K562 (cell line): Measurements from ENCODE around the gene NPDC1. TPM values are rescaled to one million over a fixed set of nuclear protein-coding genes. Genes with fewer than 3 reads are reported as not detected.
A peak's percentile ranks its signal among the peaks of the same experiment; 100 is the strongest.

Experiments
- ATAC-seq: fragments of 200-7000 bp; cut with Tn5 transposase; 3 replicates; pipeline ENCODE4 v1.9.1; 2020; ENCODE audit warnings: moderate library complexity
- BruUV-seq: library from RNA; stranded (reverse); fragments of 400-500 nt; replicated peaks from 2 replicates; lab custom pipeline; 2021; lab: Mats Ljungman, UMichigan
- CTCF ChIA-PET: fragments of 300-600 bp; formaldehyde crosslinking; extraction: SDS; loops from one replicate; lab custom pipeline; 2021; ENCODE audit warnings: low intra/inter-chr PET ratio; lab: Yijun Ruan, JAX
- POLR2A ChIA-PET: fragments of 300-600, 350-650 bp; sonication (Branson Sonifier 250); formaldehyde crosslinking; extraction: SDS; loops from one replicate; lab custom pipeline; 2021; ENCODE audit warnings: antibody characterized with exemption, inconsistent platforms; lab: Yijun Ruan, JAX
- DNase-seq, 4 experiments: peaks; one replicate each; pipeline versions ENCODE4 v3.0.0 to v3.0.0-alpha.2; 2011 to 2018; ENCODE audit warnings: low spot score in 3 of 4, mixed read lengths in 3 of 4; ENCODE audit errors: extremely low read depth in 1 of 4
- FAIRE-seq: peaks from 2 replicates; lab custom pipeline; 2011; peaks lifted over from hg19 to GRCh38; lab: Jason Lieb, UNC
- H2AFZ ChIP-seq: 2 replicates; pipeline ENCODE4 v1.6.0; 2011; ENCODE audit warnings: low read depth, low read length, control low read depth, inconsistent platforms
- H3K27ac ChIP-seq: fragments of 200-600 bp; 3 replicates; pipeline ENCODE4 v1.8.0; 2011; ENCODE audit warnings: low read depth, mild to moderate bottlenecking, control low read depth, inconsistent platforms, low read length, moderate library complexity, mixed read lengths; ENCODE audit errors: extremely low read depth
- H3K27me3 ChIP-seq, 2 experiments: fragments of 300-600 bp in 1 of 2; 2 replicates in 1 of 2; 3 replicates in 1 of 2; pipeline versions ENCODE4 v1.6.0 to v1.8.0; 2011; ENCODE audit warnings: inconsistent platforms in 2 of 2, low read length in 2 of 2, mild to moderate bottlenecking in 1 of 2, mixed read lengths in 1 of 2, moderate library complexity in 1 of 2; ENCODE audit not compliant: control insufficient read depth in 2 of 2, insufficient read depth in 2 of 2
- H3K36me3 ChIP-seq: fragments of 300-600 bp; 3 replicates; pipeline ENCODE4 v1.8.0; 2011; ENCODE audit warnings: mild to moderate bottlenecking, low read length, inconsistent platforms; ENCODE audit not compliant: control insufficient read depth, insufficient read depth
- H3K4me1 ChIP-seq, 2 experiments: fragments of 200-600 bp in 1 of 2; replicated peaks in 1 of 2; 2 replicates in 1 of 2; 3 replicates in 1 of 2; pipeline versions ENCODE4 v1.5.1 to v1.8.0; 2011; ENCODE audit warnings: inconsistent platforms in 2 of 2, low read length in 2 of 2, mild to moderate bottlenecking in 1 of 2, mixed read lengths in 1 of 2, moderate library complexity in 1 of 2; ENCODE audit not compliant: control insufficient read depth in 2 of 2, insufficient read depth in 2 of 2
- H3K4me2 ChIP-seq: 2 replicates; pipeline ENCODE4 v1.6.1; 2011; ENCODE audit warnings: low read length, control low read depth, inconsistent platforms, mixed read lengths; ENCODE audit not compliant: insufficient read depth
- H3K4me3 ChIP-seq: fragments of 200-600 bp; sonication (generic), shearing (Covaris generic); 2 replicates; pipeline ENCODE4 v1.5.1; 2016; ENCODE audit warnings: control low read depth, inconsistent platforms
- H3K79me2 ChIP-seq: fragments of 200-600 bp; 3 replicates; pipeline ENCODE4 v1.8.0; 2011; ENCODE audit warnings: low read length, inconsistent platforms; ENCODE audit not compliant: control insufficient read depth, insufficient read depth
- H3K9ac ChIP-seq, 2 experiments: 2 replicates each; pipeline versions ENCODE4 v1.6.0 to v1.6.1; 2011; ENCODE audit warnings: low read depth in 2 of 2, low read length in 2 of 2, control low read depth in 1 of 2, inconsistent platforms in 1 of 2, mild to moderate bottlenecking in 1 of 2, mixed read lengths in 1 of 2; ENCODE audit not compliant: insufficient read depth in 1 of 2
- H3K9me1 ChIP-seq: one replicate; pipeline ENCODE4 v1.6.0; 2011; ENCODE audit warnings: inconsistent platforms, mild to moderate bottlenecking, low read length, moderate library complexity; ENCODE audit not compliant: control insufficient read depth, insufficient read depth
- H3K9me3 ChIP-seq: replicated peaks from 2 replicates; pipeline ENCODE4 v1.5.1; 2011; ENCODE audit warnings: low read depth, low read length, inconsistent platforms; ENCODE audit not compliant: control insufficient read depth, insufficient read depth
- H4K20me1 ChIP-seq: replicated peaks from 2 replicates; pipeline ENCODE4 v1.6.1; 2011; ENCODE audit warnings: low read length, inconsistent platforms, mixed read lengths; ENCODE audit not compliant: control insufficient read depth, insufficient read depth
- BRD4 ChIP-seq: fragments of 200-600 bp; sonication (generic); IDR thresholded peaks from 2 replicates; pipeline ENCODE4 v1.6.1; 2017; ENCODE audit warnings: inconsistent platforms
- E2F6 ChIP-seq, 2 experiments: IDR thresholded peaks; 2 replicates each; pipeline ENCODE4 v1.6.1; 2011; ENCODE audit warnings: borderline replicate concordance in 1 of 2, control low read depth in 1 of 2, low read depth in 1 of 2, low read length in 1 of 2, mild to moderate bottlenecking in 1 of 2, mixed read lengths in 1 of 2, moderate library complexity in 1 of 2; ENCODE audit not compliant: insufficient read depth in 1 of 2, insufficient read length in 1 of 2, poor library complexity in 1 of 2, severe bottlenecking in 1 of 2; ENCODE audit errors: extremely low read depth in 1 of 2
- ETV5 ChIP-seq: sonication (generic); formaldehyde crosslinking; IDR thresholded peaks from 2 replicates; pipeline ENCODE4 v1.4.0; 2020; ENCODE audit warnings: low read depth, mild to moderate bottlenecking, missing genetic modification reagents
- HES1 ChIP-seq: fragments of 450-650 bp; IDR thresholded peaks from 2 replicates; pipeline ENCODE4 v1.6.1; 2016; ENCODE audit warnings: low read depth, mild to moderate bottlenecking, moderate library complexity
- ZBTB34 ChIP-seq: fragments of 250-450 bp; sonication (Bioruptor Pico); IDR thresholded peaks from 2 replicates; pipeline ENCODE4 v1.8.0; 2021; ENCODE audit warnings: mild to moderate bottlenecking, moderate library complexity
- ZBTB5 ChIP-seq: fragments of 450-650 bp; IDR thresholded peaks from 2 replicates; pipeline ENCODE4 v1.6.1; 2017; ENCODE audit warnings: antibody characterized with exemption
- WGBS: fragments of 100-300 bp; shearing (Covaris generic); methylation state at CpG from one replicate; pipeline ENCODE4 v1.1.6; 2016; ENCODE audit warnings: low coverage, mixed read lengths; ENCODE audit not compliant: insufficient coverage; ENCODE audit errors: missing lambda C conversion rate; 5-methylcytosine and 5-hydroxymethylcytosine counted together
- in situ Hi-C: fragments of 300-500 bp; cut with MboI; formaldehyde crosslinking; loops from 4 replicates; pipeline ENCODE4 v1.15.0; 2018; ENCODE audit warnings: inconsistent platforms, mixed read lengths
- intact Hi-C: fragments of 100-400 bp; cut with micrococcal nuclease; formaldehyde crosslinking; loops from 2 replicates; pipeline ENCODE4 v1.14.2; 2022
- polyA plus RNA-seq, 8 experiments: library from polyadenylated mRNA; depleted of rRNA in 4 of 8; stranded (reverse) in 5 of 8; unstranded in 3 of 8; fragments of >200 nt; fragmentation: Nextera tagmentation in 2 of 8; fragmentation: Illumina TruSeq in 1 of 8; extraction: Ambion mirVana in 2 of 8; extraction: Trizol in 1 of 8; gene quantifications; 2 replicates each; pipeline versions ENCODE4 v1.2.1 to v1.2.3, GENCODE V29; 2011 to 2014; ENCODE audit warnings: inconsistent platforms in 1 of 8, missing spikeins in 1 of 8
- total RNA-seq, 7 experiments: library from RNA; depleted of rRNA in 6 of 7; stranded (reverse); fragments of >200 nt in 6 of 7; fragmentation: Illumina TruSeq in 2 of 7; extraction: Trizol in 2 of 7; gene quantifications; 2 replicates each; pipeline versions ENCODE4 v1.2.1 to v1.2.3, GENCODE V29; 2011 to 2021; ENCODE audit warnings: low replicate concordance in 1 of 7
- TF ChIP-seq, protein P1 (sequence below): fragments of 250-450 bp; sonication (Bioruptor Pico); IDR thresholded peaks from 2 replicates; pipeline ENCODE4 v1.8.0; 2022; ENCODE audit warnings: inconsistent platforms
- TF ChIP-seq, protein P2 (sequence below): sonication (generic); formaldehyde crosslinking; IDR thresholded peaks from 2 replicates; pipeline ENCODE4 v1.8.0; 2022; ENCODE audit warnings: missing genetic modification reagents, mild to moderate bottlenecking, borderline replicate concordance

NPDC1 gene
- total and polyA plus RNA-seq, 9 of the 15 experiments (the other 6 are each of a cell fraction or from before 2014, with no cell fraction given), result 0.06 to 2.1 (median 0.53) TPM; not detected in 3

GRCh38 chr9:137009938-137010732 is 35.8 kb downstream of the NPDC1 start (continued):
- peak in 1 of 2 experiments; percentile 37 for TF ChIP-seq E2F6 (IDR thresholded peaks at IDR 0.05; ENCODE audit: borderline replicate concordance in 1 of 2, extremely low read depth in 1 of 2, insufficient read depth in 1 of 2, insufficient read length in 1 of 2, low read depth in 1 of 2, low read length in 1 of 2, poor library complexity in 1 of 2, severe bottlenecking in 1 of 2)

- H3K27me3 ChIP-seq, result no peaks in the 10 kb centered on the region
- no peaks in the 10 kb centered on the region for H4K20me1 ChIP-seq
- H2AFZ ChIP-seq, result no peak overlapping the region
- no peaks in the 10 kb centered on the region for H3K9me1 ChIP-seq
- 72% methylated on average over 11 of the region's 18 CpGs for WGBS
- in situ Hi-C loops (no loop called here), intact Hi-C loops (no loop called here)
- FAIRE-seq (no peak), DNase-seq (no peak), ATAC-seq (no peak)
- TF ChIP-seq ETV5 (CRISPR knock-in tag) (no peak), ZBTB5 (no peak), BRD4 (no peak), ZBTB34 (CRISPR knock-in tag) (no peak), HES1 (no peak)
- TF ChIP-seq, protein P1, sequence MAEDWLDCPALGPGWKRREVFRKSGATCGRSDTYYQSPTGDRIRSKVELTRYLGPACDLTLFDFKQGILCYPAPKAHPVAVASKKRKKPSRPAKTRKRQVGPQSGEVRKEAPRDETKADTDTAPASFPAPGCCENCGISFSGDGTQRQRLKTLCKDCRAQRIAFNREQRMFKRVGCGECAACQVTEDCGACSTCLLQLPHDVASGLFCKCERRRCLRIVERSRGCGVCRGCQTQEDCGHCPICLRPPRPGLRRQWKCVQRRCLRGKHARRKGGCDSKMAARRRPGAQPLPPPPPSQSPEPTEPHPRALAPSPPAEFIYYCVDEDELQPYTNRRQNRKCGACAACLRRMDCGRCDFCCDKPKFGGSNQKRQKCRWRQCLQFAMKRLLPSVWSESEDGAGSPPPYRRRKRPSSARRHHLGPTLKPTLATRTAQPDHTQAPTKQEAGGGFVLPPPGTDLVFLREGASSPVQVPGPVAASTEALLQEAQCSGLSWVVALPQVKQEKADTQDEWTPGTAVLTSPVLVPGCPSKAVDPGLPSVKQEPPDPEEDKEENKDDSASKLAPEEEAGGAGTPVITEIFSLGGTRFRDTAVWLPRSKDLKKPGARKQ (CRISPR knock-in tag), result no peak
- TF ChIP-seq, protein P2, sequence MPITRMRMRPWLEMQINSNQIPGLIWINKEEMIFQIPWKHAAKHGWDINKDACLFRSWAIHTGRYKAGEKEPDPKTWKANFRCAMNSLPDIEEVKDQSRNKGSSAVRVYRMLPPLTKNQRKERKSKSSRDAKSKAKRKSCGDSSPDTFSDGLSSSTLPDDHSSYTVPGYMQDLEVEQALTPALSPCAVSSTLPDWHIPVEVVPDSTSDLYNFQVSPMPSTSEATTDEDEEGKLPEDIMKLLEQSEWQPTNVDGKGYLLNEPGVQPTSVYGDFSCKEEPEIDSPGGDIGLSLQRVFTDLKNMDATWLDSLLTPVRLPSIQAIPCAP (CRISPR knock-in tag), result no peak
- CTCF ChIA-PET, result no interaction called here
- no peaks in the 10 kb centered on the region for H3K79me2 ChIP-seq
- H3K9me3 ChIP-seq, result 0 out of 2 replicates have a peak, but pooled peaks cover 1% of the 10 kb centered on the region
- no TSS peak for BruUV-seq
- H3K4me1 ChIP-seq, result peaks cover 0 to 72% of the 10 kb centered on the region in 2 experiments; a peak in 2 of 5 replicates
- no peak overlapping the region for H3K9ac ChIP-seq
- H3K4me2 ChIP-seq, result no peak overlapping the region
- H3K4me3 ChIP-seq, result no peak overlapping the region
- POLR2A ChIA-PET, result no interaction called here
- H3K27ac ChIP-seq, result no peak overlapping the region
- H3K36me3 ChIP-seq, result no peaks in the 10 kb centered on the region
Observed at GRCh38 chr9:137009217-137009616, 36.8 kb downstream of the NPDC1 start.
